M059J (cell line): ENCODE results near the gene RPS14. TPM values are rescaled to one million over a fixed set of nuclear protein-coding genes. Genes with fewer than 3 reads are reported as not detected.

Source experiments
- DNase-seq: peaks from one replicate; pipeline ENCODE4 v3.0.0-alpha.2; 2012; ENCODE audit warnings: low read depth
- total RNA-seq: library from RNA; depleted of rRNA; stranded (reverse); fragments of >200 nt; shearing (Covaris generic); gene quantifications from 2 replicates; pipeline ENCODE4 v1.2.3, GENCODE V29; 2014; rRNA removed

The RPS14 gene
- total RNA-seq = 1,412 and 1,643 TPM in 2 replicates

GRCh38 chr5:150449517-150450339, at the start of gene RPS14:
Gene RPS14 (minus strand): TSS chr5:150449739. CDS start chr5:150447733, 2,006 bp downstream.
- DNase-seq = peak; percentile 90

- peak; percentile 38 for DNase-seq
Measured at GRCh38 chr5:150498971-150499370, 49.4 kb upstream of the RPS14 start.

- DNase-seq = no peak
Measured at GRCh38 chr5:150498501-150498900, 49.0 kb upstream of the RPS14 start.

- no peak for DNase-seq
Measured at GRCh38 chr5:150497989-150498317, 48.4 kb upstream of the RPS14 start.

GRCh38 chr5:150497274-150497988, 47.9 kb upstream of the RPS14 start:
- peak; percentile 94 for DNase-seq

GRCh38 chr5:150496534-150496933, 47.0 kb upstream of the RPS14 start:
- no peak for DNase-seq

- no peak for DNase-seq
Measured at GRCh38 chr5:150496098-150496497, 46.6 kb upstream of the RPS14 start.

GRCh38 chr5:150492621-150493020, 43.1 kb upstream of the RPS14 start:
- peak; percentile 93 for DNase-seq

- no peak for DNase-seq
Measured at GRCh38 chr5:150491876-150492275, 42.3 kb upstream of the RPS14 start.

- DNase-seq = no peak
Measured at GRCh38 chr5:150490754-150491153, 41.2 kb upstream of the RPS14 start.

- no peak for DNase-seq
Measured at GRCh38 chr5:150490296-150490669, 40.7 kb upstream of the RPS14 start.

GRCh38 chr5:150489360-150490295, 40.1 kb upstream of the RPS14 start:
- DNase-seq = peak; percentile 68

- DNase-seq = peak; percentile 89
Measured at GRCh38 chr5:150488519-150489359, 39.2 kb upstream of the RPS14 start.

- peak; percentile 65 for DNase-seq
Measured at GRCh38 chr5:150487199-150488061, 37.9 kb upstream of the RPS14 start.

GRCh38 chr5:150486402-150487198, 37.1 kb upstream of the RPS14 start:
- peak; percentile 61 for DNase-seq

- DNase-seq = peak; percentile 50
Measured at GRCh38 chr5:150485693-150486401, 36.3 kb upstream of the RPS14 start.

GRCh38 chr5:150484964-150485692, 35.6 kb upstream of the RPS14 start:
- no peak for DNase-seq

- no peak for DNase-seq
Measured at GRCh38 chr5:150481972-150482406, 32.5 kb upstream of the RPS14 start.
